HCT116 (cell line): Measurements from ENCODE around the gene COG5. TPM values are rescaled to one million over a fixed set of nuclear protein-coding genes. Genes with fewer than 3 reads are reported as not detected.

ENCODE experiments used
- ATAC-seq: fragments of 200-7000 bp; cut with Tn5 transposase; 2 replicates; pipeline ENCODE4 v1.9.1; 2020; ENCODE audit warnings: mild to moderate bottlenecking, moderate library complexity
- BruUV-seq: library from RNA; stranded (reverse); fragments of 400-500 nt; replicated peaks from 2 replicates; lab custom pipeline; 2021; lab: Mats Ljungman, UMichigan
- CTCF ChIA-PET: fragments of 300-600 bp; sonication (Branson Sonifier 250); formaldehyde crosslinking; loops from one replicate; lab custom pipeline; 2021; ENCODE audit warnings: antibody characterized with exemption; lab: Charles Lee
- POLR2A ChIA-PET: fragments of 300-600, 350-600 bp; sonication (Branson Sonifier 250); formaldehyde crosslinking; loops from one replicate; lab custom pipeline; 2021; ENCODE audit warnings: antibody characterized with exemption; lab: Charles Lee
- RAD21 ChIA-PET, 2 experiments: fragments of 300-600 bp; sonication (Branson Sonifier 250); formaldehyde crosslinking; loops; one replicate each; lab custom pipeline; 2023; ENCODE audit warnings: low total read pairs in 2 of 2; ENCODE audit not compliant: uncharacterized antibody in 2 of 2, unreplicated experiment in 2 of 2, low non-redundant PET in 1 of 2; lab: Charles Lee
- DNase-seq: peaks from one replicate; pipeline ENCODE4 v3.0.0-alpha.2; 2010; ENCODE audit warnings: low read depth, low spot score
- H2AFZ ChIP-seq: fragments of 200-600 bp; shearing (Covaris generic), sonication (generic); 2 replicates; pipeline ENCODE4 v1.6.1; 2017; ENCODE audit warnings: low read depth, mixed run types, mixed read lengths, antibody characterized with exemption, low read length; ENCODE audit not compliant: poor library complexity, severe bottlenecking
- H3K27ac ChIP-seq: 2 replicates; pipeline ENCODE4 v1.5.1; 2012; ENCODE audit warnings: low read depth, low read length
- H3K27me3 ChIP-seq: fragments of 200-600 bp; sonication (generic); 2 replicates; pipeline ENCODE4 v1.6.1; 2016; ENCODE audit warnings: mixed run types, low read length, mixed read lengths; ENCODE audit not compliant: insufficient read depth
- H3K36me3 ChIP-seq, 2 experiments: fragments of 200-500 bp in 1 of 2; fragments of 200-600 bp in 1 of 2; sonication (Bioruptor generic) in 1 of 2; sonication (generic) in 1 of 2; 2 replicates each; pipeline versions ENCODE4 v1.5.1 to v1.6.1; 2014 to 2016; ENCODE audit warnings: low read length in 2 of 2, inconsistent platforms in 1 of 2, mixed read lengths in 1 of 2, mixed run types in 1 of 2; ENCODE audit not compliant: insufficient read depth in 2 of 2, control insufficient read depth in 1 of 2
- H3K4me1 ChIP-seq, 2 experiments: fragments of 200-600 bp in 1 of 2; sonication (generic) in 1 of 2; 2 replicates each; pipeline versions ENCODE4 v1.5.1 to v1.6.1; 2012 to 2017; ENCODE audit warnings: low read length in 2 of 2, inconsistent platforms in 1 of 2, mild to moderate bottlenecking in 1 of 2, mixed read lengths in 1 of 2, mixed run types in 1 of 2, moderate library complexity in 1 of 2; ENCODE audit not compliant: insufficient read depth in 2 of 2, control insufficient read depth in 1 of 2
- H3K4me2 ChIP-seq: fragments of 200-600 bp; sonication (generic); 2 replicates; pipeline ENCODE4 v1.6.1; 2017; ENCODE audit warnings: mixed run types, low read length, mixed read lengths
- H3K4me3 ChIP-seq, 2 experiments: fragments of 200-600 bp in 1 of 2; sonication (generic) in 1 of 2; replicated peaks in 1 of 2; 2 replicates each; pipeline ENCODE4 v1.5.1; 2011 to 2016; ENCODE audit warnings: low read length in 2 of 2, control low read depth in 1 of 2, low read depth in 1 of 2, mild to moderate bottlenecking in 1 of 2, mixed read lengths in 1 of 2, mixed run types in 1 of 2
- H3K79me2 ChIP-seq: fragments of 200-600 bp; sonication (generic); 2 replicates; pipeline ENCODE4 v1.6.1; 2017; ENCODE audit warnings: mild to moderate bottlenecking, mixed run types, low read length, moderate library complexity, mixed read lengths; ENCODE audit not compliant: insufficient read depth
- H3K9ac ChIP-seq: fragments of 200-600 bp; sonication (generic); 2 replicates; pipeline ENCODE4 v1.6.1; 2016; ENCODE audit warnings: low read length, mixed read lengths
- H3K9me2 ChIP-seq: fragments of 200-600 bp; sonication (generic), shearing (Covaris generic); 2 replicates; pipeline ENCODE4 v1.6.1; 2017; ENCODE audit warnings: mixed run types, mild to moderate bottlenecking, moderate library complexity; ENCODE audit not compliant: insufficient read depth
- H3K9me3 ChIP-seq, 2 experiments: fragments of 200-500 bp in 1 of 2; fragments of 200-600 bp in 1 of 2; sonication (Bioruptor generic) in 1 of 2; sonication (generic) in 1 of 2; 2 replicates each; pipeline ENCODE4 v1.6.1; 2014 to 2017; ENCODE audit warnings: low read length in 2 of 2, mixed read lengths in 2 of 2, inconsistent platforms in 1 of 2, low read depth in 1 of 2, mild to moderate bottlenecking in 1 of 2, mixed run types in 1 of 2, moderate library complexity in 1 of 2; ENCODE audit not compliant: control insufficient read depth in 1 of 2, insufficient read depth in 1 of 2
- H4K20me1 ChIP-seq: fragments of 200-600 bp; sonication (generic), shearing (Covaris generic); 2 replicates; pipeline ENCODE4 v1.6.1; 2017; ENCODE audit warnings: mixed run types, mild to moderate bottlenecking, moderate library complexity; ENCODE audit not compliant: insufficient read depth
- CBX3 ChIP-seq: IDR thresholded peaks from 2 replicates; pipeline ENCODE4 v1.6.1; 2012; ENCODE audit warnings: low read depth
- CTCF ChIP-seq, 3 experiments: fragments of 200-600 bp in 1 of 3; sonication (generic) in 1 of 3; IDR thresholded peaks in 2 of 3; conservative IDR thresholded peaks in 1 of 3; 2 replicates each; pipeline ENCODE4 v1.5.1; 2012 to 2017; ENCODE audit warnings: low read depth in 2 of 3, low read length in 2 of 3, antibody characterized with exemption in 1 of 3, borderline replicate concordance in 1 of 3, control low read depth in 1 of 3, mild to moderate bottlenecking in 1 of 3, mixed read lengths in 1 of 3, mixed run types in 1 of 3, moderate library complexity in 1 of 3; ENCODE audit not compliant: insufficient read depth in 1 of 3
- EGR1 ChIP-seq: IDR thresholded peaks from 2 replicates; pipeline ENCODE4 v1.6.1; 2012; ENCODE audit warnings: low read depth
- ELF1 ChIP-seq: IDR thresholded peaks from 2 replicates; pipeline ENCODE4 v1.6.1; 2012; ENCODE audit warnings: low read depth, borderline replicate concordance
- EZH2 ChIP-seq: fragments of 200-600 bp; sonication (generic); IDR thresholded peaks from 2 replicates; pipeline ENCODE4 v1.6.1; 2017; ENCODE audit warnings: antibody characterized with exemption, mixed run types
- EZH2phosphoT487 ChIP-seq: fragments of 200-600 bp; IDR thresholded peaks from 2 replicates; pipeline ENCODE4 v1.6.1; 2018; ENCODE audit warnings: antibody characterized with exemption, borderline replicate concordance
- RAD21 ChIP-seq: IDR thresholded peaks from 2 replicates; pipeline ENCODE4 v1.6.1; 2012; ENCODE audit warnings: low read depth, mild to moderate bottlenecking
- SRF ChIP-seq: IDR thresholded peaks from 2 replicates; pipeline ENCODE4 v1.6.1; 2012; ENCODE audit warnings: low read depth
- TCF7L2 ChIP-seq: IDR thresholded peaks from 2 replicates; pipeline ENCODE4 v1.7.0; 2011; ENCODE audit warnings: borderline replicate concordance, inconsistent platforms; ENCODE audit not compliant: insufficient read depth, insufficient read length; ENCODE audit errors: extremely low read depth
- ZFX ChIP-seq: fragments of 450-650 bp; IDR thresholded peaks from 2 replicates; pipeline ENCODE4 v1.6.1; 2017
- ZNF274 ChIP-seq: fragments of 200-500 bp; sonication (Bioruptor generic); IDR thresholded peaks from 2 replicates; pipeline ENCODE4 v1.6.1; 2014; ENCODE audit warnings: mild to moderate bottlenecking, low read depth, low read length, inconsistent platforms
- intact Hi-C: fragments of 100-400 bp; cut with micrococcal nuclease; formaldehyde crosslinking; loops from 2 replicates; pipeline ENCODE4 v1.10.0; 2022
- total RNA-seq: library from RNA; stranded (reverse); gene quantifications from one replicate; pipeline ENCODE4 v1.2.1, GENCODE V29; 2021; ENCODE audit not compliant: unreplicated experiment
- TF ChIP-seq, protein P1 (sequence below): IDR thresholded peaks from 2 replicates; pipeline ENCODE4 v1.6.1; 2012

Gene COG5
- total RNA-seq, 1 experiment from 2014 or later = 30.7 TPM

GRCh38 chr7:107219563-107220244 is 344.0 kb downstream of the COG5 start:
- intact Hi-C loops = no loop called here
- Histone ChIP-seq H3K36me3 (no peaks in the 10 kb centered on the region), H3K4me3 (no peak overlapping the region), H3K79me2 (no peaks in the 10 kb centered on the region), H3K9me2 (no peaks in the 10 kb centered on the region), H3K9me3 (no peaks in the 10 kb centered on the region), H3K27ac (no peak overlapping the region), H3K4me1 (no peaks in the 10 kb centered on the region), H3K9ac (no peak overlapping the region), H3K27me3 (no peaks in the 10 kb centered on the region), H4K20me1 (no peaks in the 10 kb centered on the region), H2AFZ (no peak overlapping the region), H3K4me2 (no peak overlapping the region)
- POLR2A ChIA-PET = interaction anchor here (0.5 kb wide), 1 partner anchor 367 kb away, joined by 4 read pairs; no protein-coding TSS in a partner anchor
- DNase-seq (no peak), ATAC-seq (no peak)
- TF ChIP-seq ZFX (no peak), TCF7L2 (no peak), CTCF (IDR thresholded peaks at IDR 0.05 in 2 of 3, conservative IDR thresholded peaks at IDR 0.05 in 1 of 3; ENCODE audit: borderline replicate concordance in 1 of 3, insufficient read depth in 1 of 3, low read depth in 2 of 3, low read length in 2 of 3) (no peak), RAD21 (no peak)
- no TSS peak for BruUV-seq
- RAD21 ChIA-PET = no interaction called here
- CTCF ChIA-PET = no interaction called here

DNA sequence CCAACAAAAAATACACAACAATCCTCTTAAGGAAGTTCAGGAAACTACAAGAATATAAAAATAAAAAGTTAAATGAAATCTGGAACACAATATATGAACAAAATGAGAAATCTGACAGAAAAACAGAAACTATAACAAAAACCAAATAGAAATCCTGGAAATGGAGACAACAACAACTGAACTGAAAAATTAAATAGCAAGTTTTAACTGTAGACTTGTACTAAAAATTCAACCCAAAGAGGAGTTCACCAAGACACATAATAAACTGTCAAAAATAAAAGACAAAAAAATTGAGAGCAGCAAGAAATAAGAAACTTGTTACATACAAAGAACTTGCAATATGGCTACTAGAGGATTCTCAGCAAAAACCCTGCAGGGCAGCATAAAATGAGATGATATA is 349.8 kb downstream of the COG5 start:
- no peaks in the 10 kb centered on the region for H3K79me2 ChIP-seq
- DNase-seq (no peak), ATAC-seq (no peak)
- no peaks in the 10 kb centered on the region for H3K36me3 ChIP-seq
- intact Hi-C loops = no loop called here
- H3K9me2 ChIP-seq = no peaks in the 10 kb centered on the region
- no peak for TF ChIP-seq CBX3
- no peak for TF ChIP-seq EZH2
- TF ChIP-seq SRF = no peak
- no peak for TF ChIP-seq EGR1
- no peak for TF ChIP-seq EZH2phosphoT487
- TF ChIP-seq, protein P1, sequence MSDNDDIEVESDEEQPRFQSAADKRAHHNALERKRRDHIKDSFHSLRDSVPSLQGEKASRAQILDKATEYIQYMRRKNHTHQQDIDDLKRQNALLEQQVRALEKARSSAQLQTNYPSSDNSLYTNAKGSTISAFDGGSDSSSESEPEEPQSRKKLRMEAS = no peak
- TF ChIP-seq ZNF274 = no peak
- no peak for TF ChIP-seq ZFX
- TF ChIP-seq CTCF (IDR thresholded peaks at IDR 0.05 in 2 of 3, conservative IDR thresholded peaks at IDR 0.05 in 1 of 3; ENCODE audit: borderline replicate concordance in 1 of 3, insufficient read depth in 1 of 3, low read depth in 2 of 3, low read length in 2 of 3) = no peak
- TF ChIP-seq ELF1 = no peak
- H3K4me2 ChIP-seq = no peak overlapping the region
- H4K20me1 ChIP-seq = no peaks in the 10 kb centered on the region
- no peaks in the 10 kb centered on the region for H3K9me3 ChIP-seq
- H3K9ac ChIP-seq = no peak overlapping the region
- no peak overlapping the region for H2AFZ ChIP-seq
- RAD21 ChIA-PET = no interaction called here
- no peaks in the 10 kb centered on the region for H3K27me3 ChIP-seq
- POLR2A ChIA-PET = no interaction called here
- no peaks in the 10 kb centered on the region for H3K4me1 ChIP-seq
- CTCF ChIA-PET = no interaction called here
- BruUV-seq = no TSS peak
- no peak overlapping the region for H3K27ac ChIP-seq
- no peak overlapping the region for H3K4me3 ChIP-seq
